Ovary (tissue), 3 donors: ENCODE results near the gene MTHFD1L.

Experiments used
- CTCF ChIP-seq, 3 donors: fragments of 450-650 bp in 2 of 3; fragments of 200-600 bp in 1 of 3; IDR thresholded peaks; one replicate each; pipeline versions ENCODE4 v1.5.1 to v1.8.0; 2016 to 2022; ENCODE audit warnings: antibody characterized with exemption in 3 of 3, mild to moderate bottlenecking in 1 of 3
- EP300 ChIP-seq: sonication (generic); formaldehyde crosslinking; IDR thresholded peaks from one replicate; pipeline ENCODE4 v1.6.1; 2017; ENCODE audit warnings: antibody characterized with exemption
- POLR2A ChIP-seq: fragments of 450-650 bp; IDR thresholded peaks from one replicate; pipeline ENCODE4 v1.6.1; 2017; ENCODE audit warnings: antibody characterized with exemption, mild to moderate bottlenecking, moderate library complexity
- donor health status: DM: no; HTN: no; CAD: no.

DNA sequence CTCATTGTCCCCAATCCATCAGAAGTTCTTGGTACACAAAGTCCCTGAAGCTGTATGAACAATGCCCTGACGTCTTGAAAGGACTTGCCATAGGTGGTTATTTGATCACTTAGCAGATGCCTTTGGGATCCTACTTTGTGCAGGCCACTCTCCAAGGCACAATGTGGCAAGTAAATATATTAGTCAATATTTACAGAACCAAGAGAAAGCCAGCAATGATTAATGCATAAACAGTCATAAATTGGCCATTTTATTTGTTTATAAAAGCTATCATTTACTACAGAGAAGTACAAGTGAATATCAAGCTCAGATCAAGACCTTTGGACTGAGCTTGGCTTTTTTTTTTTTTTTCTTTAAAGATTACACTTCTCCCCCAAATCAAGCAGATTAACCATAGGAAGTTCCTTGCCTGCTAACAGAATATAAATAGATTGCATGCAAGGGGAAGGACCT lies 161.8 kb downstream of the MTHFD1L start:
- TF ChIP-seq CTCF (IDR thresholded peaks at IDR 0.05) (no peak), POLR2A (no peak), EP300 (no peak)
